Measurements from ENCODE around the gene COA7.
"Not testable (repeated sequence)": the region's sequence is repeated elsewhere in the genome, so short reads cannot be mapped to it uniquely, and the experiment has no call there.

COA7 gene

DNA sequence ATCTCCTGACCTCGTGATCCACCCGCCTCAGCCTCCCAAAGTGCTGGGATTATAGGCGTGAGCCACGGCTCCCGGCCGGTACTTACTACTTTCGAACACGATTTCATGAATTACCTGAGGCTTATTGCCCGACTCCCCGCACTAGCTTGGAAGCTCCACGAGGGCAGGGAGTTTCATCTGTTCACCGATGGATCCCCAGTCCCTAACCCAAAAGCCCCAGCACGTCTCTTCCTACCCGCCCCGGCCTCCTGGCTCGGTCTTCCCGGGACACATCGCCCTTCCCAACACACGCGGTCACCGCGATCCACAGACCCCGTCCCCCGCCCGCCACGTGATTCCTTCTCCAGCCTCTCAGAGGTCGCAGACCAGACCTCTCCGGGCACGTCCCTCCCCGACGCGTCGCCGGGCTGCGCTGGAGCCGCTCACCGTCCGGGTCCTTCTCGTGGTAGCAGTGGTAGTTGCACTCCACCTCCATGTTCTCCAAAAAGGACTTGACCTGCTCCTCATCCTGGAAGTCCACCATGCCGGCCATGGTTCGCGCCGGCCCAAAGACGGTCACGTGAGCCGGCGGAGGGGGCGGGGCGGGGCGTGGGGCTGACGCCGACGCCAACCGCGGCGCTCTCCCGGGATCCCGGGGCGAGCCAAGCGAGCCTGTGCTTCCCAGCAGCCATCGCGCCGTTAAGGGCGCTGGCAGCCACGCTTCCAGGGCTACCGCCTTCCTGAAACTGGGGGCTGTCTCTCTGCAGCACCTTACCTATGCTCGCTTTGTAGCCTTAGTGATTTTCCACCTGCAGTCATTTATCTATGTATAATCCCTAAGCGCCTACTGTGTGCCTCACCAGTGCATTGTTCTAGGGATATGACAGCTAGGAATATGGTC, at the start of gene COA7:
COA7 (minus strand) TSS at position 553 of the 880 bp plus-strand sequence; CDS start at position 532, 21 bp downstream.
- DNase-seq (ENCODE audit: low spot score): peak; percentile 86

DNA sequence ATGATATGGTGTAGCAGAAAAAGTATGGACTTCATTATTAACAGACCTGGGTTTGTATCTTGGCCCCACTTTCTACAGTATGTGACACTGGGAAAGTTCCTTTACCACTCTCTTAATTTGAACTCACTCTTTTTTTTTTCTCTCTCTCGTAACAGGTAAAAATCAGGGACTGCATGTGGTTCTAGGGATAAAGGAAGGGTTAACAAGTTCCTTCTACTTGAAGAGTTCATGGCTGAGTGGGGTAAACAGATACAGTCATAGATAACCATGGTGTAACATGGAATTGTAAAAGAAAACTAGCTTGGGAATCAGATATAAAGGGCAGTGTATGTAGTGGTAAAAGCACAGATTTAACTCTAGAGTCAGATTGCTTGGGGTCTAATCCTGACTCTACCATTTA, 49.3 kb upstream of the COA7 start:
- no peak for DNase-seq (ENCODE audit: low spot score)

DNA sequence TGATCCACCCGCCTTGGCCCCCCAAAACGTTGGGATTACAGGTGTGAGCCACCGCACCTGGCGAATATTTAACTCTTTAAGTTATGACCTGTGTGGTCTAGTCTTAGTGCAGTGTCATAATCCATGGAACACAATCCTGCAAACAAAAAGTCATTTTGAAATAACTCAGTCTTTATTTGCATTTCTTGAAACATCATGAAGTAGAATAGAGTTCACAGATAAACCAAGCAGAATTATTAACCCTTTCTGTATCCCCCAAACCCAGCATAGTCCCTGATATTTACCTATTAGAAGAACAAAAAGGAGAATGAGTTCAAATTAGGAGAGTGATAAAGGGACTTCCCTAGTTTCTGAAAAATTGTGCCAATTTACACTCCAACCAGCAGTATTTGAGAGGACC, 48.0 kb upstream of the COA7 start:
- DNase-seq (ENCODE audit: low spot score): no peak

DNA sequence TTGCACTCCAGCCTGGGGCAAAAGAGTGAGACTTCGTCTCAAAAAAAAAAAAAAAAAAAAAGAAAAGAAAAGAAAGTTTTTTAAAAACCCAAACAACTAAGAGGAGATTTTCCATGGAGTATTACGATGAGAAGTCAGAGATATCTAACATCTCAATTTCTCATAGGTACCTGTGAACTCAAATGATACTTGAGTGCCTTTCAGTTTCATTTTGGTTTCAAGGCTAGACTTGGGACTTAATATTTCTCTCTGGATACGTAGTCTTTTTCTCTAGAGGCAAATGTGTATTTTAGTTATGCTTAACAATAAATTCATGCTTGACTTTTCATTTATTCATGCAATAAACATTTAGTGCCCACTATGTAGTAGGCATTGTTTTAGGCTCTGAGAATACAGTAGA, 43.1 kb upstream of the COA7 start:
- DNase-seq (ENCODE audit: low spot score): no peak

DNA sequence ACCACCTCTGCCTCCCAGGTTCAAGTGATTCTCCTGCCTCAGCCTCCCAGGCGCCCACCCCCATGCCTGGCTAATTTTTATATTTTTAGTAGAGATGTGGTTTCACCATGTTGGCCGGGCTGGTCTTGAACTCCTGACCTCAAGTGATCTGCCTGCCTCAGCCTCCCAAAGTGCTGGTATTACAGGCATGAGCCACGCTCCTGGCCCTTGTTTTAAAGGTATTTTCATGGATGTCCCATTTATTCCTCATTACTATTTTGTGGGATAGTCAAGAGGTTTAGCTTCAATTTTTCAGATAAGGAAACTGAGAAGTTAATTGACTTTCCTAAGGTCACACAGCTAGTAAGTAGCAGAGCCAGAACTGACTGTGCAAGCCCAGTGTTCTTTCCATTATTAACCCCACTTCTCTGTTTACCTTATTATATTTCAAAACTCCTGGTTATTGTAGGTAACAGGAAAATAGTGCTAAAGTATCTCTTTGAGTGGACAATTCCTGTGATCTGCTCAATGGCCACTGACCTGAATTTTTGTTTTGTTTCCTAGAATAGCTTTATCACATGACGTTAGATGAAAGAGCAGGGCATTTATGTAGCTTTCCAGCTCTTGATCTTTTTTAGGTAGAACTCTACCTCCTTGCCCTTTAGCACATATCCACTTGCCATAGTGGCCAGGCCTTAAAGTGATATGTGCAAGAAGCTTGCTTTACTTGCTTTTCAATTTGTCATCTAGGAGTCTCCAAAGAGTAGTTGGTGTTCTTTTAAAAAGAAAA, 41.7 kb upstream of the COA7 start:
- DNase-seq (ENCODE audit: low spot score): no peak

DNA sequence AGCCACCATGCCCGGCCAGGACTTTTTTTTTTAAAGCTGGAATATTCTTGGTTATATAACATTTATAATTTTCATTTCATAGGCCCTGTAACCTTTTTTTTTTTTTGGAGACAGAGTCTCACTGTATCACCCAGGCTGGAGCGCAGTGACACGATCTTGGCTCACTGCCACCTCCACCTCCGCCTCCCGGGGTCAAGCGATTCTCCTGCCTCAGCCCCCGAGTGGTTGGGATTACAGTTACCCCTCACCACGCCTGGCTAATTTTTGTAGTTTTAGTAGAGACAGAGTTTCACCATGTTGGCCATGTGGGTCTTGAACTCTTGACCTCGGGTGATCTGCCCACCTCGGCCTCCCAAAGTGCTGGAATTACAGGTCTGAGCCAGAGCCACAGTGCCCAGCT, 40.7 kb upstream of the COA7 start:
- no peak for DNase-seq (ENCODE audit: low spot score)

DNA sequence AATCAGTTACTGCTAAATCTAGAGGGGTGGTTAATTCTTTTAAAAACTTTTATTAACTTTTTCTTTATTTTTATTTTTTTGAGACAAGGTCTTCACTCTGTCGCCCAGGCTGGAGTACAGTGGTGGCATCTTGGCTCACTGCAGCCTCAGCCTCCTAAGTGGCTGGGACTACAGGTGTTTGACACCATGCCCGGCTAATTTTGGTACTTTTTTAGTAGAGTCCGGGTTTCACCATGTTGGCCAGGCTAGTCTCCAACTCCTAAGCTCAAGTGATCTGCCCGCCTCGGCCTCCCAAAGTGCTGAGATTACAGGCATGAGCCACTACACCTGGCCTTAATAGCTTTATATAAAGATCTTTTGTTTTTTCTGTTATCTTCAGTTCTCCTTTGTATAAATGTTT, 40.0 kb upstream of the COA7 start:
- no peak for DNase-seq (ENCODE audit: low spot score)

DNA sequence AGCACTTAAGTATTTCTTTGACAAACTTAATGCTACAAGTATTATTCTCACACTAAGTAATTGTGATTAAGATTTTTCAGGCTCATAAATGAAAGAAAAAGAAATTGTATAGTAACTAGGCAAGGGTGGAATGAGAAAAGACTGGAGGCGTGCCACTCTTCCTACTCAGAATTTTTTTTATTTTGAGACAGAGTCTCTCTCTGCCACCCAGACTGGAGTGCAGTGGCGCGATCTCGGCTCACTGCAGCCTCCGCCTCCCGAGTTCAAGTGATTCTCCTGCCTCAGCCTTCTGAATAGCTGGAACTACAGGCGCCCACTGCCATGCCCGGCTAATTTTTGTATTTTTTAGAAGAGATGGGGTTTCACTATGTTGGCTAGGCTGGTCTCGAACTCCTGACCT, 37.2 kb upstream of the COA7 start:
- DNase-seq (ENCODE audit: low spot score): not testable (repeated sequence)

DNA sequence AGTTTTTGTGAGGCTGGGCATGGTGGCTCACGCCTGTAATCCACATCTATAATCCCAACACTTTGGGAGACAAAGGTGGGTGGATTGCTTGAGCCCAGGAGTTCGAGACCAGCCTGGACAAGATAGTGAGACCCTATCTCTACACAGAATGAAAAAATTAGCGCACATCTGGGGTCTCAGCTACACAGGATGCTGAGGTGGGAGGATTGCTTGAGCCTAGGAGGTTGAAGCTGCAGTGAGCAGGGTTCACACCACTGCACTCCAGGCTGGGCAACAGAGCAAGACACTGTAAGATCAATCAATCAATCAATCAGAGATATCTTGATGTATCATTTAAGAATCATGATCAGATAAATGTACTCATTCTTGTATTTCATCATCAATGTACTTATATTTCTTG, 35.2 kb upstream of the COA7 start:
- no peak for DNase-seq (ENCODE audit: low spot score)

DNA sequence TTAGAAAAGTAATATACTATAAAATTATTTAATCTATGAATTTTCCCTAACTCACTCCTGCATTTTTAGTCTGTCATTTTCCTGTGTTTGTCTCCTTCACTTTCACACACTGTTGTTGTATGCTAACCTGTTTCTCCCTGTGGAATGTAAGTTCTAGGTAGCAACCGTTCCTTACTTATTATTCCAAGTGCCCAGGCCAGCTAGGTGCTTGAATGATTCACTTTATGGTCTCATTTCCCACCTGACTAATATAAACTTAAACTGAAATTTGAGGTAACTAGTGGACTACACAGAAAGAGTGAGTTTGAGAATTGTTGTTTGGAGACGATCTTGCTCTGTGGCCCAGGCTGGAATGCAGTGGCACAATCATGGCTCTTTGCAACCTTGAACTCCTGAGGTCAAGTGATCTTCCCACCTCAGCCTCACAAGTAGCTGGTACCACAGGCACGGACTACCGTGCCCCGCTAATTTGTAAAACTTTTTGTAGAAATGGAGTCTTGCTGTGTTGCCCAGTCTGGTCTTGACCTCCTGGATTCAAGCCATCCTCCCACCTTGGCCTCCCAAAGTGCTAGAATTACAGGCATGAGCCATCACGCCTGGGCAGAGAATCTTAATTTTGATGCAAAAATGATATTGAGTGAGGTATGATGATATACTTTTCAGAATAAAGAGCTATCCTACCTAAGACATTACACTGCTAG, 30.0 kb upstream of the COA7 start:
- no peak for DNase-seq (ENCODE audit: low spot score)

DNA sequence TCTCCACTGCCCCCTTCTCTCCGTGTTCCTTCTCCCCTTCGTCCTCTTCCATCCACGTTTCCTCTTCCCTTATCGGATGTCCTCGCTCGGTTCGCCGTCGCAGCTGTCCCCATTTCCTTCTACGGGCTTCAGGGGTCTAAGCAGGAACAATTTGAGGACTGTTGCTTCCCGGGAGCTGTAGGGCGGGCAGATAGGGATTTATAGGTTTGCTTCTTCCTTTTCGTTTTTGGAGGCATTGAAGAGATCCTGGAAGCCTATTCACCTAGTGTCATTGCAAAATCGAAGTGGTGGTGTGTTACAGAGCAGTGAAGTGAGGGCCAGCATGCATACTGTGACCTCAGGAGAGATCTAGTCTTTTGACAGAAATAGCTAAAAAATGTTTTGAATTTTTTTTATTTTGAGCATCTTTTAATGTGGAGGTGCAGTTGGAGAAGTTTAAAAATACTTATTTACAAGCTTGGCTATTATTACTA, 29.0 kb upstream of the COA7 start:
- peak; percentile 34 for DNase-seq (ENCODE audit: low spot score)

DNA sequence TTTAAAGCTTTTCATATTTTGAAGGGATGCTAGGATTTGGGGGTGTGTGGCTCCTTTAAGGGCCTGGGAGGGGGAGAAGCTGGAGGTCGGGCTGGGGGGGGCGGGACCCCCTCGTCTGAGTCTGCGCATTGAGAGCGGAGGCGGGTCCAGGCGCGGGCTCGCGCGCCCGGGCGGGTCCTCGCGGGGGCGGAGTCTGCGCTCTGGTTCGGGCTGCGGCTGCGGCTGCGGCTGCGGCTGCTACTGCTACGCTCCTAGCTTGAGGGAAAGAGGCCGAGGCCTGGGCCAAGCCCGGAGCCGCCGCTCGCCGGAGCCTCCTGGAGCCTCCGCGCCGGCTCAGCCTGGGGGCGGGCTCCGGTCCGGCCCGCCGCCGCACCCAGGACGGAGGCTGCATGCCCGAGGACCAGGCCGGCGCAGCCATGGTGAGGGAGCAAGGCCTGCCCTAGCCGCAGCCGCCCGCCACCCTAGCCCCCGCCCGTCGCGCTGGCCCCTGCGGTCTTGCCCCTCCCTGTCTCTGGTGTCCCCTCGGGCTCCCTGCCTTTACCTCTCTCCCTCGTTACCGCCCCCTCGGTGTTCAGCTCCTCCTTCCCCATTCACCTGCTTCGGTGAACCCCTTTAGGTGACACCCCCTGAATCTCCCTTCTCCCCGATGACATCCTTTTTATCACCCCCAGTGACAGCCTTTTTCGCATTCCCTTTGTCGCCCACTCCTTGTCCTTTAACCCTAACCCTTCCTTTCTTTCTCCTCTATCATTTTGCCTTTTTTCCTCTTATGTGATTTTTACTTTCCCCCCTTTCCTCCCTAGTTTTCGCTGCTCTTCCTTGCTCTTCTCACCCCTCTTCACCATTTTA, 28.3 kb upstream of the COA7 start, which contains the start of gene ZYG11B:
ZYG11B (plus strand) TSS at position 189 of the 849 bp plus-strand sequence; CDS start at position 390, 201 bp downstream.
- peak; percentile 89 for DNase-seq (ENCODE audit: low spot score)

DNA sequence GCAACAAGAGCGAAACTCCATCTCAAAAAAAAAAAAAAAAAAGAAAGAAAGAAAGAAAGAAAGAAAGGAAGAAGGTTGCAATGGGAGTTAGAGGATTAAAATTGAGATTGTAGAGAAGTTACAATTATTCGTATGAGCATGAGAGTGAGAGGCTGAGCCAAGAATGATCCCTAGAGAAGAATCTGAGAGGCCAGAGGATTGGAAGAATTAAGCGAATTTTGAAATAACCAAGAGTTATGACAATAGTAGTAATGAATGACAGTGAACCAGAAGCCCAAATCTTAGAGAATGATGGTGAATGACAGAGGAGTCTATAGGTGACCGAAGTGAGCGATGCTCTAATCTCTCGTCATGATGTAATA, 27.7 kb upstream of the COA7 start:
- no peak for DNase-seq (ENCODE audit: low spot score)

DNA sequence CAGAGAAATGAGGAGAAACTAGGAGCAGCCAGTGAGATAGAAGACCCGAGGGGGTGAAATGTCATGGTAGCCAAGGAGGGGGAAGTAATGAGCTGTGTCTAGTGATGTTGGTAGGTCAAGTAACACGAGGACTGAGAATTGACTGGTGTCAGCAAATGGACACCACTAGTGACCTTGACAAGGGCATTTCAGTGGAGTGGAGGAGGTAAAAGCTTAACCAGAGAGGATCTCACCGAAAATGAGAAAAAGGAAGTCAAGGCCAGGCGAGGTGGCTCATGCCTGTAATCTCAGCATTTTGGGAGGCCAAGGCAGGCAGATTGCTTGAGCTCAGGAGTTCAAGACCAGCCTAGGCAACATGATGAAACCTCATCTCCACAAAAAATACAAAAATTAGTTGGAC, 25.1 kb upstream of the COA7 start:
- no peak for DNase-seq (ENCODE audit: low spot score)

DNA sequence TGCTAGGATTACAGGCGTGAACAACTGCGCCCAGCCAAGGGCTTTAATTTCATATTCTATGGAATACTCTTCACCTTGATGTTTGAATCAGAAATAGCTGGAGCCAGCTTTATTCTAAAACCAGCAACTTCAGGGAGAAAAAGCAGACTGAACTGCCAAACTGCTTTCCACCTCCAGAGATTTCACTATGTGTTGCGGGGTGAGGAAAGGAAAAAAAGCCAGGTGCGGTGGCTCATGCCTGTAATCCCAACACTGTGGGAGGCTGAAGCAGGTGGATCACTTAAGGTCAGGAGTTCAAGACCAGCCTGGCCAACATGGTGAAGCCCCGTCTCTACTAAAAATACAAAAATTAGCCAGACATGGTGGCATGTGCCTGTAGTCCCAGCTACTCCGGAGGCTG, 17.1 kb upstream of the COA7 start:
- not testable (repeated sequence) for DNase-seq (ENCODE audit: low spot score)

DNA sequence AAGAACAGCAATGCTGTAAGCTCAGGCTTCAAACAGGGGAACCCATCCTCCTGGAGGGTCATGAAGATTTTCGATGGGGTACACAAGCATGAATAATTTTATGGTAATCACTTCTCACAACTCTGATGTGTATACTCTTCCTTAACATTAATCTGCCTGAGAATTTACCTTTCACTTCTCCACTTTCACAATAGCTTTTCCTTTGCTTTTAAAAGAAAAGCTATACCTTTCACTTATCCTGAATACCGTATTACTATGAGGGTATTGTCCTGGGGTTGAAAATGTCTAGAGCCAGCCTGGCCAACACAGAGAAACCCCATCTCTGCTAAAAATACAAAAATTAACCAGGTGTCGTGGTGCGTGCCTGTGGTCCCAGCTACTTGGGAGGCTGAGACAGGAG, 15.4 kb upstream of the COA7 start:
- DNase-seq (ENCODE audit: low spot score): no peak

DNA sequence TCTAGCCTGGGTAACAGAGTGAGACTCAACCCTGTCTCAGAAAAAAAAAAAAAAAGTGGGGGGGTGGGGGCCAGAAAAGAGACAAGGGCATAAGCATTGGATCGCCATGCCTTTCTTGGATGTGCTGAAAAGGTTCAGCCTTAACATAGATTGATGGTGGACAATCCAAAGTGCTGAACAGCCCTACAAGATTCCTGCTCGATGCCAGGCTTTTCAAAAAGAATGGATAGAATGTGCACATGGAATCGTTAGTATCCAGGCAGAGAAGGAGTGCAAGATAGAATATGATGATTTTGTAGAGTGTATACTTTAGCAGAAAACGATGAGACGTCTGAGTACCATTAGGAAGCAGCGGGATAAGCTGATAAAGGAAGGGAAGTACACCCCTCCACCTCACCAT, 10.9 kb upstream of the COA7 start:
- no peak for DNase-seq (ENCODE audit: low spot score)

DNA sequence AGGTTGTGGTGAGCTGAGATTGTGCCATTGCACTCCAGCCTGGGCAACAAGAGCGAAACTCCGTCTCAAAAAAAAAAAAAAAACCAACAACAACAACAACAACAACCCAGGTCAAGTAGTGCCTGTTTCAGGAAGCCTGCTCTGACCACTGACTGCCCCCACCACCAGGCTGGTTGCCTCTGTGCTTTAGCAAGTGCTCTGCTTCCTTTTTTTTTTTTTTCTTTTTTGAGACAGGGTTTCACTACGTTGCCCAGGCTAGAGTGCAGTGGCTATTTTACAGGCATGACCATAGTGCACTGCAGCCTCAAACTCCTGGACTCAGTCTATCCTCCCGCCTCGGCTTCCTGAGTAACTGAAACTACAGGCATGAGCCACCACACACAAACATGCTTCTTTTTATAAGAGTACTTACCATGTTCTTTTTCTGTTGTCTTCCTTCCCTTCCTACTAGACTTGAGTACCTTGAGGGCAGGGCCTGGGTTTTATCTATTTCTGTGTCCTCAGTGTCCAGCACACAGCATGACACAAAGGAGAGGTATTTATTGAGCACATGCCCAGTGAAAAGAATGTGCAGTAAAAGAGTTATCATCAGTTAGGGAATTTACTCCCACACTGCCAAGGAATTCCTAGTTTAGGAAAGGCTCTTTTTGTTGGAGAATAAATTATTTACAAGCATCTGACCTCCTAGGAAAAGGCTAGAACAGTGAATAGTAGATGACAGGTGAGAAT, 9.9 kb upstream of the COA7 start:
- no peak for DNase-seq (ENCODE audit: low spot score)

DNA sequence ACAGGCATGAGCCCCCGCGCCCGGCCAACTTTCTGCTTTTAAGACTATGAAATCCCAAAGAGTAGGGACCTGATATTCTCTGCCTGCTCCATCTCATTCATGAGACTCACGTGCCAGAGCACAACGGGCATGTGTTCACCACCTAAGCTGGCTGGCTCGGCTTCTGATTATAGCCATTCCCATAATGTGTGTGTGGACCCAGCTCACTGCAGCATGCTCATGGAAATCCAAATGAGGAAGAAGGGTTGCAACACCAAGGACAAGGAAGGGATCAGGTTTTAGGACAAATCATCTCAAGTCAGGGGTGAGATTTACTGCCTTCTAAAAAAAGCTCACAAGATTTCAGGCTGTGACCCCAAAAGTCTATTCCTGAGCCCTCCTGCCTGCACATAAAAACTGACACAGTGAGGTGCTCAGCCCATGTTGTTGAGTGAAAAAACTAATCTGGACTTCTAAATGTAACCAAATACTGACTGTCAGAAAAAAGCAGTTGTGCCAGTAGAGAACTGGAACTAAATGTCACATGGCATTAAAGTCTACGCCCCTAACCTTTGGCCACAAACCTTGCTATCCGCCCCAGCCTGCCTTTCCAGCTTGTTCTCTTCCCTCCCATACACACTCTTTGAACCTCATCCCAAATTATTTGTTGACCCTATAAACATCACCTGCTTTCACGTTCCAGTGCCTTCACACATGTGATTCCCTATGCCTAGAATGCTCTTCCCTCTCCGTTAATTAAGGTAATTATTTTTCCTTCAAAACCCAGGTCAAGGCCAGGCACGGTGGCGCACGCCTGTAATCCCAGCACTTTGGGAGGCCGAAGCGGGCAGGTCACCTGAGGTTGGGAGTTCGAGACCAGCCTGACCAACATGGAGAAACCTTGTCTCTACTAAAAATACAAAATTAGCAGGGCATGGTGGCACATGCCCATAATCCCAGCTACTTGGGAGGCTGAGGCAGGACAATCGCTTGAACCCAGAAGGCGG, 9.1 kb upstream of the COA7 start:
- DNase-seq (ENCODE audit: low spot score): no peak

Data from RKO (cell line).